GM18867 (cell line): Measurements from ENCODE around the gene SYT2.
"Not testable (repeated sequence)": the region's sequence is repeated elsewhere in the genome, so short reads cannot be mapped to it uniquely, and the experiment has no call there.

Experiments used
- ATAC-seq: cut with Tn5 transposase; IDR thresholded peaks from one replicate; pipeline ENCODE4 v1.9.1; 2021; ENCODE audit warnings: mild to moderate bottlenecking, moderate library complexity; ENCODE audit not compliant: unreplicated experiment

The SYT2 gene

DNA sequence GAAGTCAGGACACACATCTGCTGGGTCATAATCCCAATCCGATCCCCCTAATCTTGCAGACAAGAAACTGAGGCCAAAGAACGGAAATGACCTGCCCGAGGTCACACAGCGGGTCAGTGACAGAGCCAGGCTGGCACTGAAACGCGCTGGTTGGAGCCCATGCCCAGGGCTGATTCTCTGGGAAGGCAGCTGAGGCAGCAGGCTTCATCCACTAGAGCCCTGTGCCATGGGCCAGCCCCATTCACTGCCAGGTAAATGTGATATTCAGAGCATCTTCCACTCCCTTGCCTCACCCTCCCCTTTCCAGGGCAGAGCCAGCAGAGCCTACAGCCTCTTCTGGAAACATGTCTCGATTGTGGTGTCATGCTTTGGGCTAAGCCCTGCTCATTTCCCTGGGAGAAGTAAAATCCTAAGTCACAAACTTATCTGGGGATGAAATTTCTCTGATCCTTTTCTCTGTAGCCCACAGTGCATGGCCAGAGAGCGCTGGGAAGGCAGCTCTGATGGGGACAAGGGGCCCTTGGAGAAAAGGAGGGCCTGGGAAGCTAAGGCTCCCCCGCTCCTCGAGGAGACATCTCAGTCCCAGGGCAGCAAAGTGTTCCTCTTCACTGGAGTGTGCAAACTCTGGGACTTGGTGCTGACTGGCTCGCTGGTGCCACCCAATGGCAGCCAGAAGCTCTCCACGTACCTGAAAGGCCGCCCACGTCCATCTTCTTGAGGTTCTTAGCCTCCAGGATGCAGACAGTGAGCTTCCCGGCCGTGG, 110.4 kb downstream of the SYT2 start:
- ATAC-seq: peak; percentile 66

DNA sequence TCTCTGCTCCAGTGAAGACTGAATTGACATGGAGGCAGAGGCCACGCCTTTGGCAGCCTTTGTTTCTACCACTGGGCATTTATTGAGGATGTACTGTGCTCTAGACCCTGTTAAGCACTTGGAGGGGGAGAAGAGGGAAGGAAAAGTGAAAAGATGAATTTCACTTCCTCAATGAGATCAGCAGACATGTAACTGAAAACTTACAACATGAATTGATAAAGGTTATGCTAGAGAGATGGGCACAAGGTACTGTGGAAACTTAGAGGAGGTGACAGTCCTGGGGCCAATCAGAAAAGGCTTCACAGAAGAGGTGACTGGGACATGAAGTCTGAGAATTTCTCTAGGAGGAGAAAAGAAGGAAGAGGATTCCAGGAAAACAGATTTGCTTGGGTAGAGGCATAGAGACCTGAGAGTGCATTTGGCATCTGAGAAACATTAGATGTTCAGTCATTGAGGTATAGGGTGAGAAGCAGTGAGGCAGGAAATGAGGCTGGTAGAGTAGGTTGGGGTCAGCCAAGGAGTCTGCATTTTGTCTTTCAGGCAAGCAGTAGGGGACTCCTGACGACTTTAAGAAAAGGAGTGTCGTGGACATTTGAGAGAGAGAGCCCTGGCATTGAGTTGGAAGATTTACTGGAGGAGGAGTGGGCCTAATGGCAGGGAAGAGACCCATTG, 113.0 kb downstream of the SYT2 start:
- ATAC-seq: no peak

DNA sequence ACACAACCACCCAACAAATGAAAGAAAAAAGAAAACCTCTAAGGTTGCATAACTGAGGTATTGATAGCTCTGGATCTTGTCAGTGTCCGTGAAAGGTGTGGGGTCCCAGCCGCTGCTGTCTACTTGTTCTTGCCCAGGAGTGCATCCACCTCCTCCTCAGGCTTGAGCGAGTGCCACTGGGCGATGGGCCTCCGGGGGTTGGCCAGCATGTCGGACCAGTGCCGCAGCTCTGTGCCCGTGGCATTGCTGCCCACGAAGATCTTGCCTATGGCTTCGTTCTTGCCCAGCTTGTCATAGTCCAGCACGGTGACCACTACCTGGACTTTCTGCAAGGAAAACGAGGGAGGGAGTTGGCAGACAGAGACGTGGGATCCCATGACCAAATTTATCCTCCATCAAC, 113.6 kb downstream of the SYT2 start:
- no peak for ATAC-seq

DNA sequence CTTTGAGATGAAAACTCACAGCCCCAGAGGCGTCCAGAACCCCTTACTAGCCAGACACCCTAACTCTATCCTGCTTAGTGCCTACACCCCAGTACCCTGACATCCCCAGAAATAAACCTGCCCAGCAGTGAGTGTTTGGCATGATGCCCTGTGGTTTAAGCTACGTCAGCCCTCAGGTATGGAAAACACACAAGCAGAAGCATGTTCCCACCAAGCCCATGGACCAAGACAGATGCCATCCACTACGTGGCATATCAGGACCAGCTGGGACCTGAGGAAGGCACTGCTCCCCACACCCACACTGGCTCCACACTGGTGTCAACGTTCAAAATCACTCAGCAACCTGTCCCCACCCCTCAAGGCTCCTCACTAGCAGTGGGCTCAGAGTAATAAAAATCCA, 116.4 kb downstream of the SYT2 start:
- ATAC-seq: no peak

DNA sequence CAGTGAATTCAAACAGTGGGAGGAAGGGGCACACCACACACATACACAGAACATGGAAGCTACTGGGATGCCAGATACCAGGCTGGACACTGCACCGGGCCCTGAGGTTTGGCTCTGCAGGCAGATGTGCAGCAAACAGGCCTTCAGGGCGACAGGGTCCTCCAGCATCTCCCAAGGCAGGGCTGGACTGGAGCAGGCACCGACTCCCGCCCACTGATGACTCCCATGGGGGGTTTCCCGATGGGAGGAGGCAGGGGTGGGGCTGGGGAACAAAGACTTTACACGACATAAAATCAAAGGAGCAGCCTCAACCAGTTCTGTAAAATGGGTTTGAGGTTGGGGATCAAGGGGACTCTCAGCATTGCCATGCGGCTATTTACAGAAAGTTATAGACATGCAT, 118.1 kb downstream of the SYT2 start:
- ATAC-seq: no peak

DNA sequence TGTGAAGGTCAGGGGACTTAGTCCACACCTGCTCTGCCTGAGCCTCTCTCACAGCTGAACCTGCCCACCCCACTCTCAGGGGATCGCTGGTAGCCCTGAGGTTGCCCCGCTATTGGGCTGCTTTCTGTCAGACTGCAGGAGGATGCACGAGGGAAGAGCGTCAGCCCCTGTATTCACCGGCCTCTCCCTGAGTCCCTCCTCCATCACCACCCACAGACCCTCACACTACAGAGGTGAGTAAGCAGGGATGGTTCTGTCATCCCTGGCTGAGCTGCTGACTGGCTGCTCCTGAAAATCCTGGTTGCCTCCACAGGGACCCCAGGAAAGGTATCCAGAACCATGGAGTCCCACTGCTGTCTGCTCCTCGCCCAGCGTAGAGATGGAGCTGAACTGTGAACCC, 118.7 kb downstream of the SYT2 start:
- ATAC-seq: no peak

DNA sequence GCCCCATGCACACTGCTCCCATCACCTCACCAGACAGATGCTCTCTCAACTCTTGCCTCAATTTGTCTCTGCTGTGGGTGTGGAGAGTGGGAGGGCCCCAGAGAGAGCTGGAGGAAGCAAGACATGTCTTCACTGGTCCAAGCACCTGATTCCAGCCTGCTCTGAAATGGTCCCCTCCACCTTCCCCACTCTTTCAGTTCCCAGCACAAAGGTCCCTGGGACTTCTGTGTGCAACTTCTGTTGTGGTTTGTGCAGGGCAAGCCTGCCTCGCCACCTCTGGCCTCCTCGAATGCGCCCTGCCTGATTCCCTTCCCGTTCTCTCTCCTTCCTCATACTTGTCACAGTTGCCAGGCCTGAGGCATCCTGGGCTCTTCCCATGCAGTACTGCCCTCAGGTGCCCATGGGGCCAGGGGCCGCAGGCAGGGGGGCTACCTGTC, 119.3 kb downstream of the SYT2 start:
- no peak for ATAC-seq

DNA sequence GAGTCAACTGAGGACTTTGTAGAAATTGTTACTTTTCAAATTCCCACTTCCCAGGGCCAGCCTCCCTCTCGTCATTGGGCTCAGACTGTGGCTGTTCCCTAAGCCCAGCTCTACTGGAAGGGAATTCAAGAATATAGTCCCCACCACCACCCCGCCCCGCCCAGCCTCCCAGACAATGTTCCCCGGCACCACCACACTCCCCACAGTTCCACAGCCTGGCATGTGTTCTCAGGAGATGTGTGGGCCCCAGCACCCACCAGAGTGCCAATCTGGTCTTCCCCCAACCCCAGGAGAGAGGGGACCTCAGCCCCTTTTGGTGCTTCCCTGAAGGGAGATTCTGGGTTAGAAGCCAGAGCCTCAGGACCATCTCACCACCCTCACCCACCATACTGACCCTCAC, 120.1 kb downstream of the SYT2 start:
- ATAC-seq: no peak

DNA sequence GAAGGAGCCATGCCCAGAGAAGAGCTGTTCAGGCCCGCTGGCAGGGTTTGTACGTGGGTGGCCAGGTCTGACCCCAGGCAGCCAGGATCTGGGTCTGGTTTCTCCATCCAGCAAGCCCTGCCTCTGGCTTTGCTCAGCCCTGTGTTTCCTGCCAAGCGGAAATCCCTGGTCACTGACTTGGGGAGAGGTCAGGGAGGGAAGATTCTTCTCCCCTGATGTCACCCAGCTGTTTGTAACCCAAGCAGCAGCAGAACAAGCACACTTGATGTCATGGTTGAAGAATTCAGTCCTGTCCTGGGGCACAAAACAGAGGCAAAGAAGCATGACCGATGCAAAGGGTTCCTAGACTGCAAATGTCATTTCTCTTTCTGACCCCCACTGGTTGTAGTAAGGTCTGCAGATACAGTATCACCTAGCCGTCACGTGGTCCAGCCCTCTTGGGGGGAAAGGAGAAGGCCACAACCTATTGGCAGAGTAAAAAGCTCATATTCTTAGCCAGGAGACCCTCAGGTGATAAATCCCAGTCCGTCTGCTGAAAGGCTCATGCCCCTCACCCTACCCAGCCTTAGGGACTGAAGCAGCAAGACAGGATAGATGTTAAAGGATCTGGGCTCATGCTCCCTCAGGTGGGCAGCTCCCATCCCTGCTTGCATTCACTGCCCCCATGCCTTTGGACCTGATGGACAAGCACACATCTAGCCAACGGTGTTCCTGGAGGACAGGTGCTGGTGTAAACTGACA, 120.9 kb downstream of the SYT2 start:
- ATAC-seq: no peak

DNA sequence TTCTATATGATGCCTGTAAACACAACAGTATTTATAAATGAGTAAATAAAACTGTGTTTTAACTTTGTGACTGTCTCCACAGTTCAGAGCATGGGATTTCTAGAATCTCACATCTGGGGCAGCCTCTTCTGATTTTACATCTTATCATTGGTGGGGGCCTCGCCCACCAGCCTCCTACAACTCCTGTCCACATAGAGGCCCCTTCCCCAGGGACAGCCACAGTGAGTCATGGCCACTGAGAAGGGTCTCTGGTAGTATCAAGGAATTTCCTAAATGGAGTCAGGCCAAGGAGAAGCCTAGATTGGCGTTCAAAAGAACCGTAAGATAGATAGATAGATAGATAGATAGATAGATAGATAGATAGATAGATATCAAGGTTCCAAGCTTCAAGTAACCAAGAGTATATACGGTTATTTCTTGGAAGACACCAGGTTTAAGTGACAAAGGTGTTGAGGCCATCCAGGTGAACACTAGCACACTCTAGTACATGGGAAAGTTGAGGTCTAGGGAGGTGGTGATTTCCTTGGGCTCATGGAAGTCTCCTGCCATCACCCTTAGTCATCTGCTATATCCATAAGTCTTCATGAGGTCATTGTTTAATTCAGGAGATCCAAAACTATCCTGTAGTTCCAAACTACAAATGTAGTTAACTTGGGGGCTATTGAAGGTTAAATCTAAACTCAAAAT, 121.6 kb downstream of the SYT2 start:
- ATAC-seq: no peak

DNA sequence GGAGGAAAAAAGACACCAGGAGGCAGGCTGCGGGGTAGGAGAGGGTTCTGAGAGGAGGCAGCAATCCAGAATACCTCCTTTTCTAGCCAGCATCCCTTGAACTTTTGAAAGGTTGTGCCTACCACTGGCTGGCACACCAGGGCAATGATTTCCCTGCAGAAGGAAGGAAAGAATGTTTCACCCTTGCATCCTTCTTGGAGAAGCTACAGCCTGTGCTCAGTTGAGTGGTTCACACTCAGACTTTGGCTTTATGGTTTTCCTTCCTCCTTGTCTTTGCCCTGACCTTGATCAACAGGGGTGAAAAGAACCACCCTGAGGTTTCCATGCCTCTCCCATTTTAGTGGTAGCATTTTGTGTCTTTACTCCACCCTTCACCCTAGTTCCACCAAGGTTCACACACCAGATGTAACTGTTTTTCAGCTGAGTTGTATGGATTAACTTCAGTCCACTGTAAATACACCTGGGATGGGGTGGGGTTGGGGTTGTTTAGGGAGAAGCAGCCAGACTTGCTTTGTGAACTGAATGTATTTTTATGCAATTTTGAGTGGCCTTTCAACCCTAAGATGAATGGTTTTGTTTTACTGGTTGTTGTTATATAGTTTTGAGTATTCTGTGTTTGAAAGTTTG, 122.3 kb downstream of the SYT2 start:
- no peak for ATAC-seq

DNA sequence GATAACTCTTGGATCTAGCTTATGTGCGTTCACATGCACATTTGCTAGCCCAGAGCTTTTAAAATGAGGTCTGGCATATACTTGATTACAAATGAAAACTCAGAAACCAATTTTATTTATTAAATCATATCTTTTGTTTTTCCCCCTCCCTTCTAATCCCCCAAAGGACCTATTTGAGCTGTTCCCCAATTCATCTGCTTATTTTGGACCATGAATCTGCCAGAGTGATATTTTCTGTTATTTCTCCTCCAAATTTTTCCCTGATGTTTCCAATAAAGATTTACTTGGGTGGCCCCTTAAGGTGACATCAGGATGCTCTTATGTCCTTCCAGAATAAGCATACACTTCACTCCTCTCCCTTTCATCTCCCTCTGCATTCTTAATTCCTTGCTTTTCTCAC, 123.4 kb downstream of the SYT2 start:
- no peak for ATAC-seq

DNA sequence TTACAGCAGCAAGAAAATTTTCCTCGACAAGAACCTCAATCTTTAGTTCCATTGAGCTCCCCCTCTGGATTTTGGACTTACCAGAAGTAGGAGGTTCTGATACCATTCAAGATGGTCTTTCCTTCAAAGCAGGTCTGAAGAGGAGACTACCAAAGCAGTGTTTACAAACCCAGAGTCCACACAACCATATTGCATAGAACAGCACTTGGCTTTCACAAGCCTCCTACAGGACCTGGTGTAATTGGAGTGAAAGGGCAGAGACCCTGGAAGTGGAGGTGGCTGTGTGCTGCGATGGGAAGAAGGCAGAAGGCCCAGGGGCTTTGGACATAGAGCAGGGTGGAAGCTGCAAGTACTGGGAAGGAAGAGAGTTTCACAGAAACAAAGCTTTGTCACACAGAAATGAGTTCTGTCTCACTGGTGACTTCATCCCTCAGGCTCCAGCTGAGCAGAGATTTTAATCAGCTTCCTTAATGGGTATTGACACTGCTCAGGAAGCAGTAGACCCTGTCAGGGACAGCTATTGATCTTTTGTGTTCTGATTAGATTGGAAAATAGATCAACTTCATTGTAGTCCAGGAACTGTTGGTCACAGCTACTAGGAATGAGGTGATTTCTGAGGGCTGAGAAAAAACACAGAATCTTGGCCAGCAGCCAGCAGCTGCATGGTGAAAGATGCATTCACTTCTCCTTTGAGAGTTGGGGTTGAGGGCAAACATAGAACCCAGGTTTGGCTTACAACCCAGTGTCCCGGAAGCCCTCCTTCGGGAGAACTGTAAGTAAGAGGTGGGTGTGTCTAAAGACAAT, 124.0 kb downstream of the SYT2 start:
- ATAC-seq: no peak

DNA sequence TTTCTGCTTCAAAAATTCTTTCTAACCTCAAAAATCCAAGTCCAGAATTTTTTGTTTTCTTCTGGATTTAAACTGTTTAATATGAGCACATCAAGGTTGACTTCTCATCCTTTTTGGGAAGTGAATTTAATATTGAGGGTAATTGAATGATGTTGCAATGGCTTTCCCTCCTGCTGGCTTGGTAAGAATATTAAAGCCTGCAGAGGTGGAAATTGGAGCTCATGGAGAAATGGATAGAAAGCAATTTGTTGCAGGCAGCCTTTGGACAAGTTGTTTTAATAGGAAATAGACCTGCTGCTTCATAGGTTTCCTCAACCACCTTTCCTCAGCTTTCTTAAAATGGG, 124.7 kb downstream of the SYT2 start:
- no peak for ATAC-seq

DNA sequence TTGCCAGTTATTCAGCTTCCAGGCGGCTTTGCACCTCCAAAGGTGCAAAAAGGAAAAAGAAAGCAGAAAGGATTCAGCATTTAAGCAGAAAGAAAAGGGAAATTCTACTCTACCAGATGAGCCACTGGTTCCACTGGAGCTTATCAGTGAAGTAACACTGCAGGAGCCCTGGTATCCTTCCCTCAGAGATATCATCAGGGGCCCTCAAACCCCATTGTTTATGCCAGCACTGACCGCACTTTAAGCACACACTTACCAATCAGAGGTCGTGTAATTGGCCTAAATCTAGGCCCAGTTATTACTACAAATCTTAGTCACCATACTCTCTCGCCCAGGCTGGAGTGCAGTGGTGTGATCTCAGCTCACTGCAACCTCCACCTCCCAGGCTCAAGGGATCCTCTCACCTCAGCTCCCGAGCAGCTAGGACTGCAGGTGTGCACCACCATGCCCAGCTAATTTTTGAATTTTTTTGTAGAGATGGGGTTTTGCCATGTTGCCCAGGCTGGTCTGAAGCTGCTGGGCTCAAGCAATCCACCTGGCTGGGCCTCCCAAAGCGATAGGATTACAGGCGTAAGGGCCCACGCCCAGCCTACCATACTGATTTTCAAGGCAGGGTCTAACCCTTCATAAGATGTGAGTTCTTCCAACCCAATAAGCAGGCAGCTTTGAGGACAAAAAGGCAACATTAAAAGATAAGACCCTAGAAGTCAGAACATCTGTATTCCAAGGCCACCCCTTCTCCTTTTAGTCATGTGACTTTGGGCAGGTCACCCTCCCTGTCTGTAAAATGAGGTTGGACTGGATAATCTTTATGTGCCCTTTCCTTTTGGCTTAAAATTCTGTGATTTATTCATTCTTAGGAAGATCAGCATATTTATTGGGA, 125.3 kb downstream of the SYT2 start:
- ATAC-seq: no peak

DNA sequence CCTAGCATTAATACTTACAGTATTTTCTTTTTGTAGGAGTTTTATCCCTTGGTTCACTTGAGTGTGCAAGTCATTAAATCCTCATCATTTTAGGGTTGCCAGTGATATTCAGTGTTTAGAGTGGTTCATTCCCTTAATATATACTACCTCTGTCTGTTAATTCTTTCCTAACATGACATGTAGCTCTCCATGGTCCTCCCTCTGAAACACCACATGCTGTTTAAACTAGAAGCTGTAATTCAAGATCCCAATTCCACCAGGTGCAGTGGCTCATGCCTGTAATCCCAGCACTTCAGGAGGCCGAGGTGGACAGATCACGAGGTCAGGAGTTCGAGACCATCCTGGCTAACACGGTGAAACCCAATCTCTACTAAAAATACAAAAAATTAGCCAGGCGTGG, 127.9 kb downstream of the SYT2 start:
- not testable (repeated sequence) for ATAC-seq

DNA sequence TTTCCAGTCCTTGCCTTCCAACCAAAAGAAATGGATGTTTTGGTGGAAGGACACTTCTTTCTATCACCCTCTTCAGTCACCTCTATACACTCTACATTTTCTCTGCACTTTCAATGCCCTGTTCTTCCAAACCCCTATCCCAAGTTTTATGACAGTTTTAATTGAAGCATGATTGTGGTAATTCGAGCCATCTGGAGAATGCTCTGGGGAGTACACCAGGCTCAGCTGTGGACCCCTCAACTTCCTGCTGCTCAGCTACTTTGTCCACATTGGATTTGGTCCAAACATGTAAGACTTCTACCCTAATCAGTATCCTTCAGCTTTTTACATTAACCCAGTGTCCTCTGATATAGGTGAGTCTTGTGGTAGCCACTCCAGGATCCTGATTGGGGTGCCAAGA, 129.6 kb downstream of the SYT2 start:
- no peak for ATAC-seq

DNA sequence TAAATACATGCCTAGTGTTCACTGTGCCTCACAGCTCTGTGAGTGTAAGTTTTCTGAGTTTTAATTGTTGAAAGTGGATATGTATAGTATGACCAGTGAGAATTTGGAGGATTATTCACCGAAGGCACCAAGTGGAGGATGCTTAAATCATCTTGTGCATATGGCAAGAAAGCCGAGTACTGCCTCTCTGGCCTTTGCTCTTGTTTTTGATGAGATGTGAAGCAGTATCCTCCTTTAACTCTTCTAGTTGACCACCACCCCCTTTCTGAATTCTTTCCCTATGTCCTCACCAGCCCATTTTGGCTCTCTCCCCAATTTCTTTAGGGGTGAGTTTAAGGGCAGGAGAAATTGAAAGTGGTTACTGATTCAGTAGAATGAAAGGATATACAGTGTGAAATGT, 130.4 kb downstream of the SYT2 start:
- no peak for ATAC-seq

DNA sequence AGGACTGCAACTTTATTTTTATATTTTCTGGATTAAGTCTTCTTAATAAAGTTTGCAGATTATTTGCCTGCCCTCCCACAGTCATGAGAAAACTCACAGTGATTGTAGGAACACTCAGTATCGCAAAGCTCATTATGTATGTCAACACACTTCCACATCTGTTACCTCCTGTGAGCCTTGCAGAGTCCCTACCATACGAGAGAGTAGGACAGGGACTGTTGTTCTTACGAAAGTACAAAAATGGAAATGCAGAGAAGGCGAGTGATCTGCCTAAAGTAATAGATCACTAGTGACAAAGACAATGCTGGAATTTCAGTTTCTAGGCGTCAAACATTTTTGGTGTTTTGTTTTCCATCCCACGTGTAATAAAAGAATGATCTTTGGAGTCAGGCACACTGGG, 131.7 kb downstream of the SYT2 start:
- no peak for ATAC-seq
